Subcutaneous adipose tissue (tissue), 4 donors: Measurements from ENCODE around the gene DENND4A. TPM values are rescaled to one million over a fixed set of nuclear protein-coding genes. Genes with fewer than 3 reads are reported as not detected.

Experiments
- CTCF ChIP-seq: fragments of 450-650 bp; IDR thresholded peaks from one replicate; pipeline ENCODE4 v1.5.1; 2016; ENCODE audit warnings: low read depth, mild to moderate bottlenecking, control low read depth, antibody characterized with exemption, moderate library complexity
- total RNA-seq, 4 donors: library from RNA; depleted of rRNA; stranded (reverse); fragments of >200 nt; gene quantifications; one replicate each; pipeline ENCODE4 v1.1.0, GENCODE V29; 2016

Gene DENND4A
- total RNA-seq, 4 donors from 2014 or later: 29.4 to 36.7 (median 33.3) TPM

GRCh38 chr15:65801229-65801805 is 9.2 kb upstream of the DENND4A start:
- TF ChIP-seq CTCF: no peak

GRCh38 chr15:65796610-65797078 is 4.6 kb upstream of the DENND4A start:
- TF ChIP-seq CTCF: no peak

GRCh38 chr15:65795663-65796216 is 3.6 kb upstream of the DENND4A start:
- no peak for TF ChIP-seq CTCF

GRCh38 chr15:65793818-65794104 is 1.7 kb upstream of the DENND4A start:
- no peak for TF ChIP-seq CTCF

GRCh38 chr15:65792988-65793817 is 1.1 kb upstream of the DENND4A start:
- TF ChIP-seq CTCF: no peak

GRCh38 chr15:65791335-65792137 is 557 bp downstream of the DENND4A start:
- no peak for TF ChIP-seq CTCF
